Measurements from ENCODE around the gene NR1D2. TPM values are rescaled to one million over a fixed set of nuclear protein-coding genes. Genes with fewer than 3 reads are reported as not detected.
"Not testable (repeated sequence)": the region's sequence is repeated elsewhere in the genome, so short reads cannot be mapped to it uniquely, and the experiment has no call there.

NR1D2 gene
- total RNA-seq, 4 donors from 2014 or later = 36.9 to 52.1 (median 41.5) TPM

- no peaks in the 10 kb centered on the region for H3K36me3 ChIP-seq
- TF ChIP-seq CTCF (IDR thresholded peaks at IDR 0.05) = no peak
- no peak for TF ChIP-seq EP300 (IDR thresholded peaks at IDR 0.05)
- TF ChIP-seq POLR2A (IDR thresholded peaks at IDR 0.05) = no peak
- TF ChIP-seq POLR2AphosphoS5 (IDR thresholded peaks at IDR 0.05) = no peak
- H3K27me3 ChIP-seq = no peaks in the 10 kb centered on the region
- no peak overlapping the region for H3K27ac ChIP-seq
- H3K4me1 ChIP-seq = peaks cover 0 to 6% (median 0%) of the 10 kb centered on the region in 3 donors
- ATAC-seq = no peak
- WGBS, 2 donors (ENCODE audit: low coverage in 1 of 2) = 86 to 93% methylated on average over 1 to 3 of the region's 20 CpGs
- H3K9me3 ChIP-seq = no peaks in the 10 kb centered on the region
- H3K4me3 ChIP-seq = no peak overlapping the region
Observed at GRCh38 chr3:24020036-24020691, 75.1 kb downstream of the NR1D2 start.

GRCh38 chr3:24023197-24023596 lies 78.1 kb downstream of the NR1D2 start:
- Histone ChIP-seq H3K36me3 (no peaks in the 10 kb centered on the region), H3K27me3 (no peaks in the 10 kb centered on the region), H3K4me3 (no peak overlapping the region), H3K4me1 (peaks cover 0 to 6% (median 0%) of the 10 kb centered on the region in 3 donors), H3K9me3 (no peaks in the 10 kb centered on the region), H3K27ac (no peak overlapping the region)
- ATAC-seq = no peak
- whole genome bisulfite sequencing, 2 donors (ENCODE audit: low coverage in 1 of 2) = 82 to 90% methylated on average over 2 to 3 of the region's 3 CpGs
- no peak for TF ChIP-seq POLR2A (IDR thresholded peaks at IDR 0.05)
- TF ChIP-seq CTCF (IDR thresholded peaks at IDR 0.05) = no peak
- no peak for TF ChIP-seq POLR2AphosphoS5 (IDR thresholded peaks at IDR 0.05)
- TF ChIP-seq EP300 (IDR thresholded peaks at IDR 0.05) = no peak

- ATAC-seq = no peak
- H3K27ac ChIP-seq = no peak overlapping the region
- H3K9me3 ChIP-seq = peaks cover 0 to 2% (median 0%) of the 10 kb centered on the region in 3 donors
- no peak for TF ChIP-seq POLR2AphosphoS5 (IDR thresholded peaks at IDR 0.05)
- TF ChIP-seq EP300 (IDR thresholded peaks at IDR 0.05) = no peak
- no peak for TF ChIP-seq CTCF (IDR thresholded peaks at IDR 0.05)
- H3K27me3 ChIP-seq = no peaks in the 10 kb centered on the region
- H3K4me3 ChIP-seq = no peak overlapping the region
- no peaks in the 10 kb centered on the region for H3K36me3 ChIP-seq
- 92 to 97% methylated on average over 3 of the region's 3 CpGs for WGBS, 2 donors (ENCODE audit: low coverage in 1 of 2)
- peaks cover 0 to 25% (median 0%) of the 10 kb centered on the region in 3 donors for H3K4me1 ChIP-seq
Observed at GRCh38 chr3:24025805-24026204, 80.7 kb downstream of the NR1D2 start.

GRCh38 chr3:24026665-24027064 lies 81.6 kb downstream of the NR1D2 start:
- 100% methylated on average over 4 of the region's 4 CpGs for WGBS, 2 donors (ENCODE audit: low coverage in 1 of 2)
- not testable (repeated sequence) for ATAC-seq, H3K27ac ChIP-seq

GRCh38 chr3:24027946-24028345 lies 82.9 kb downstream of the NR1D2 start:
- ATAC-seq = no peak
- H3K27ac ChIP-seq = no peak overlapping the region

More at GRCh38 chr3:24026665-24027064, 81.6 kb downstream of the NR1D2 start:
- not testable (repeated sequence) for H3K9me3 ChIP-seq, H3K4me3 ChIP-seq, H3K36me3 ChIP-seq, H3K27me3 ChIP-seq
- H3K4me1 ChIP-seq = peaks cover 0 to 25% (median 0%) of the 10 kb centered on the region in 3 donors

More at GRCh38 chr3:24027946-24028345, 82.9 kb downstream of the NR1D2 start:
- 35 to 47% methylated on average over 3 of the region's 3 CpGs for whole genome bisulfite sequencing, 2 donors (ENCODE audit: low coverage in 1 of 2)
- Histone ChIP-seq H3K4me3 (no peak overlapping the region), H3K9me3 (peaks cover 0 to 5% (median 0%) of the 10 kb centered on the region in 3 donors), H3K36me3 (no peaks in the 10 kb centered on the region), H3K27me3 (no peaks in the 10 kb centered on the region), H3K4me1 (peaks cover 0 to 25% (median 0%) of the 10 kb centered on the region in 3 donors)
- TF ChIP-seq EP300 (IDR thresholded peaks at IDR 0.05) (no peak), POLR2AphosphoS5 (IDR thresholded peaks at IDR 0.05) (no peak)

Other genes starting within 250 kb of the NR1D2 start
- 100 to 1,000 TPM in 3 of 4 donors, 10 to 100 TPM in 1; 89.4 to 153 (median 121) TPM for gene UBE2E1, start 139.3 kb upstream of the NR1D2 start, total RNA-seq
- 10 to 100 TPM; 18.8 to 29.9 (median 25.5) TPM for gene NKIRAS1, start 28.3 kb upstream of the NR1D2 start, total RNA-seq
- gene RPL15, start 28.2 kb upstream of the NR1D2 start, total RNA-seq = 1,000 to 10,000 TPM; 2,085 to 2,928 (median 2,309) TPM

Data from gastroesophageal sphincter (tissue), 4 donors.